HCT116 (cell line): ENCODE measurements around the gene PCSK6. TPM values are rescaled to one million over a fixed set of nuclear protein-coding genes. Genes with fewer than 3 reads are reported as not detected.

ENCODE experiments used
- ATAC-seq: fragments of 200-7000 bp; cut with Tn5 transposase; 2 replicates; pipeline ENCODE4 v1.9.1; 2020; ENCODE audit warnings: mild to moderate bottlenecking, moderate library complexity
- BruUV-seq: library from RNA; stranded (reverse); fragments of 400-500 nt; replicated peaks from 2 replicates; lab custom pipeline; 2021; lab: Mats Ljungman, UMichigan
- CTCF ChIA-PET: fragments of 300-600 bp; sonication (Branson Sonifier 250); formaldehyde crosslinking; loops from one replicate; lab custom pipeline; 2021; ENCODE audit warnings: antibody characterized with exemption; lab: Charles Lee
- POLR2A ChIA-PET: fragments of 300-600, 350-600 bp; sonication (Branson Sonifier 250); formaldehyde crosslinking; loops from one replicate; lab custom pipeline; 2021; ENCODE audit warnings: antibody characterized with exemption; lab: Charles Lee
- RAD21 ChIA-PET, 2 experiments: fragments of 300-600 bp; sonication (Branson Sonifier 250); formaldehyde crosslinking; loops; one replicate each; lab custom pipeline; 2023; ENCODE audit warnings: low total read pairs in 2 of 2; ENCODE audit not compliant: uncharacterized antibody in 2 of 2, unreplicated experiment in 2 of 2, low non-redundant PET in 1 of 2; lab: Charles Lee
- DNase-seq: peaks from one replicate; pipeline ENCODE4 v3.0.0-alpha.2; 2010; ENCODE audit warnings: low read depth, low spot score
- H2AFZ ChIP-seq: fragments of 200-600 bp; shearing (Covaris generic), sonication (generic); 2 replicates; pipeline ENCODE4 v1.6.1; 2017; ENCODE audit warnings: low read depth, mixed run types, mixed read lengths, antibody characterized with exemption, low read length; ENCODE audit not compliant: poor library complexity, severe bottlenecking
- H3K27ac ChIP-seq: 2 replicates; pipeline ENCODE4 v1.5.1; 2012; ENCODE audit warnings: low read depth, low read length
- H3K27me3 ChIP-seq: fragments of 200-600 bp; sonication (generic); 2 replicates; pipeline ENCODE4 v1.6.1; 2016; ENCODE audit warnings: mixed run types, low read length, mixed read lengths; ENCODE audit not compliant: insufficient read depth
- H3K36me3 ChIP-seq, 2 experiments: fragments of 200-500 bp in 1 of 2; fragments of 200-600 bp in 1 of 2; sonication (Bioruptor generic) in 1 of 2; sonication (generic) in 1 of 2; 2 replicates each; pipeline versions ENCODE4 v1.5.1 to v1.6.1; 2014 to 2016; ENCODE audit warnings: low read length in 2 of 2, inconsistent platforms in 1 of 2, mixed read lengths in 1 of 2, mixed run types in 1 of 2; ENCODE audit not compliant: insufficient read depth in 2 of 2, control insufficient read depth in 1 of 2
- H3K4me1 ChIP-seq, 2 experiments: fragments of 200-600 bp in 1 of 2; sonication (generic) in 1 of 2; 2 replicates each; pipeline versions ENCODE4 v1.5.1 to v1.6.1; 2012 to 2017; ENCODE audit warnings: low read length in 2 of 2, inconsistent platforms in 1 of 2, mild to moderate bottlenecking in 1 of 2, mixed read lengths in 1 of 2, mixed run types in 1 of 2, moderate library complexity in 1 of 2; ENCODE audit not compliant: insufficient read depth in 2 of 2, control insufficient read depth in 1 of 2
- H3K4me2 ChIP-seq: fragments of 200-600 bp; sonication (generic); 2 replicates; pipeline ENCODE4 v1.6.1; 2017; ENCODE audit warnings: mixed run types, low read length, mixed read lengths
- H3K4me3 ChIP-seq, 2 experiments: fragments of 200-600 bp in 1 of 2; sonication (generic) in 1 of 2; replicated peaks in 1 of 2; 2 replicates each; pipeline ENCODE4 v1.5.1; 2011 to 2016; ENCODE audit warnings: low read length in 2 of 2, control low read depth in 1 of 2, low read depth in 1 of 2, mild to moderate bottlenecking in 1 of 2, mixed read lengths in 1 of 2, mixed run types in 1 of 2
- H3K79me2 ChIP-seq: fragments of 200-600 bp; sonication (generic); 2 replicates; pipeline ENCODE4 v1.6.1; 2017; ENCODE audit warnings: mild to moderate bottlenecking, mixed run types, low read length, moderate library complexity, mixed read lengths; ENCODE audit not compliant: insufficient read depth
- H3K9ac ChIP-seq: fragments of 200-600 bp; sonication (generic); 2 replicates; pipeline ENCODE4 v1.6.1; 2016; ENCODE audit warnings: low read length, mixed read lengths
- H3K9me2 ChIP-seq: fragments of 200-600 bp; sonication (generic), shearing (Covaris generic); 2 replicates; pipeline ENCODE4 v1.6.1; 2017; ENCODE audit warnings: mixed run types, mild to moderate bottlenecking, moderate library complexity; ENCODE audit not compliant: insufficient read depth
- H3K9me3 ChIP-seq, 2 experiments: fragments of 200-500 bp in 1 of 2; fragments of 200-600 bp in 1 of 2; sonication (Bioruptor generic) in 1 of 2; sonication (generic) in 1 of 2; 2 replicates each; pipeline ENCODE4 v1.6.1; 2014 to 2017; ENCODE audit warnings: low read length in 2 of 2, mixed read lengths in 2 of 2, inconsistent platforms in 1 of 2, low read depth in 1 of 2, mild to moderate bottlenecking in 1 of 2, mixed run types in 1 of 2, moderate library complexity in 1 of 2; ENCODE audit not compliant: control insufficient read depth in 1 of 2, insufficient read depth in 1 of 2
- H4K20me1 ChIP-seq: fragments of 200-600 bp; sonication (generic), shearing (Covaris generic); 2 replicates; pipeline ENCODE4 v1.6.1; 2017; ENCODE audit warnings: mixed run types, mild to moderate bottlenecking, moderate library complexity; ENCODE audit not compliant: insufficient read depth
- ATF3 ChIP-seq: IDR thresholded peaks from 2 replicates; pipeline ENCODE4 v1.6.1; 2012
- EGR1 ChIP-seq: IDR thresholded peaks from 2 replicates; pipeline ENCODE4 v1.6.1; 2012; ENCODE audit warnings: low read depth
- EZH2phosphoT487 ChIP-seq: fragments of 200-600 bp; IDR thresholded peaks from 2 replicates; pipeline ENCODE4 v1.6.1; 2018; ENCODE audit warnings: antibody characterized with exemption, borderline replicate concordance
- FOSL1 ChIP-seq: IDR thresholded peaks from 2 replicates; pipeline ENCODE4 v1.6.1; 2012; ENCODE audit warnings: low read depth
- JUND ChIP-seq: IDR thresholded peaks from 2 replicates; pipeline ENCODE4 v1.6.1; 2012
- POLR2AphosphoS5 ChIP-seq: IDR thresholded peaks from 2 replicates; pipeline ENCODE4 v1.6.1; 2011; ENCODE audit warnings: mild to moderate bottlenecking, low read depth, low read length, moderate library complexity
- SIN3A ChIP-seq: IDR thresholded peaks from 2 replicates; pipeline ENCODE4 v1.6.1; 2012; ENCODE audit warnings: low read depth
- SP1 ChIP-seq: IDR thresholded peaks from 2 replicates; pipeline ENCODE4 v1.6.1; 2012; ENCODE audit warnings: low read depth
- TCF7L2 ChIP-seq: IDR thresholded peaks from 2 replicates; pipeline ENCODE4 v1.7.0; 2011; ENCODE audit warnings: borderline replicate concordance, inconsistent platforms; ENCODE audit not compliant: insufficient read depth, insufficient read length; ENCODE audit errors: extremely low read depth
- ZFX ChIP-seq: fragments of 450-650 bp; IDR thresholded peaks from 2 replicates; pipeline ENCODE4 v1.6.1; 2017
- ZNF274 ChIP-seq: fragments of 200-500 bp; sonication (Bioruptor generic); IDR thresholded peaks from 2 replicates; pipeline ENCODE4 v1.6.1; 2014; ENCODE audit warnings: mild to moderate bottlenecking, low read depth, low read length, inconsistent platforms
- intact Hi-C: fragments of 100-400 bp; cut with micrococcal nuclease; formaldehyde crosslinking; loops from 2 replicates; pipeline ENCODE4 v1.10.0; 2022
- total RNA-seq: library from RNA; stranded (reverse); gene quantifications from one replicate; pipeline ENCODE4 v1.2.1, GENCODE V29; 2021; ENCODE audit not compliant: unreplicated experiment
- TF ChIP-seq, protein P1 (sequence below): IDR thresholded peaks from 2 replicates; pipeline ENCODE4 v1.6.1; 2012
- TF ChIP-seq, protein P2 (sequence below): IDR thresholded peaks from 2 replicates; pipeline ENCODE4 v1.6.1; 2011; ENCODE audit warnings: mild to moderate bottlenecking, low read length, moderate library complexity; ENCODE audit not compliant: insufficient replicate concordance; ENCODE audit errors: extremely low read depth

PCSK6 gene
- total RNA-seq, 1 experiment from 2014 or later: 13.5 TPM

DNA sequence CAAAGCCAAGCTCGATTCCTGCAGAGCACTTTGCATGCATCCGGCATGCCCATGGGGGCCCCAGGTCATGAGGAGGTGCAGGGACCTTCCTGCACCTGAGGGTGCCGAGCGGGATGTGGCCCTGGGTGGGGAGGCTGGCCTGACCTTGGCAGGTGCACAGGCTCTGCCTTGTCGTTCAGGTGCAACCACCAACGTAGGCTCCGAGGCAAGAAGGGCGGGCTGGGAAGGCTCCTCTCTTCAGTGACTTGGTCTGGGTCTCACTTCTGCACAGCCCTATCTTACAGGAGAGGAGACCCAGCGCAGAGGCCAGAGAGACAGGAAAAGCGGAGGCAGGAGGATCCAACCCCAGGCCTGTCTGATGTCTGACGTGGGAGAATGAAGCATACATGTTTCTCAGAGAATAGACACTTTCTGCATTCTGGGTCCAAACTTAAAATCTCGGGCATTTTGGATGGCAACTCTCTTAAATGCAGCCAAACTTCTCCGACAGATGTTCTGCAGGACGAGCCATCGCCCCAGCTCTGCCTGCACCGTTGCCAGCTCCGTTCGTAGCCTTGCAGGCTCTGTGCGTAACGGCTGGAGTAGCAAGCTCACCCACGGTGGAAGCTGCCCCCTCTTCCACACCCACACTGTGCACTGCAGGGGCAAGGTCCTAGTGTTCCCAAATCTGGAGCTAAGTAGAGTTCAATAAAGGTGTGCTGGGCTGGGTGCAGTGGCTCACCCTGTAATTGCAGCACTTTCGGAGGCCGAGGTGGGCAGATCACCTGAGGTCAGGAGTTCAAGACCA lies 133.6 kb downstream of the PCSK6 start:
- H2AFZ ChIP-seq: no peak overlapping the region
- CTCF ChIA-PET: no interaction called here
- no peaks in the 10 kb centered on the region for H3K79me2 ChIP-seq
- POLR2A ChIA-PET: no interaction called here
- no peaks in the 10 kb centered on the region for H3K27me3 ChIP-seq
- H3K9me3 ChIP-seq: no peaks in the 10 kb centered on the region
- no peak for DNase-seq
- H3K4me2 ChIP-seq: no peak overlapping the region
- no peaks in the 10 kb centered on the region for H3K4me1 ChIP-seq
- no peaks in the 10 kb centered on the region for H3K36me3 ChIP-seq
- H3K9ac ChIP-seq: no peak overlapping the region
- RAD21 ChIA-PET: no interaction called here
- H3K27ac ChIP-seq: no peak overlapping the region
- TF ChIP-seq, protein P1, sequence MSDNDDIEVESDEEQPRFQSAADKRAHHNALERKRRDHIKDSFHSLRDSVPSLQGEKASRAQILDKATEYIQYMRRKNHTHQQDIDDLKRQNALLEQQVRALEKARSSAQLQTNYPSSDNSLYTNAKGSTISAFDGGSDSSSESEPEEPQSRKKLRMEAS: no peak
- TF ChIP-seq ZFX: no peak
- no peak for TF ChIP-seq EGR1
- no peak for TF ChIP-seq TCF7L2
- TF ChIP-seq ATF3: no peak
- TF ChIP-seq FOSL1: no peak
- no peak for TF ChIP-seq EZH2phosphoT487
- TF ChIP-seq SP1: no peak
- no peak for TF ChIP-seq POLR2AphosphoS5
- no peak for TF ChIP-seq SIN3A
- TF ChIP-seq, protein P2, sequence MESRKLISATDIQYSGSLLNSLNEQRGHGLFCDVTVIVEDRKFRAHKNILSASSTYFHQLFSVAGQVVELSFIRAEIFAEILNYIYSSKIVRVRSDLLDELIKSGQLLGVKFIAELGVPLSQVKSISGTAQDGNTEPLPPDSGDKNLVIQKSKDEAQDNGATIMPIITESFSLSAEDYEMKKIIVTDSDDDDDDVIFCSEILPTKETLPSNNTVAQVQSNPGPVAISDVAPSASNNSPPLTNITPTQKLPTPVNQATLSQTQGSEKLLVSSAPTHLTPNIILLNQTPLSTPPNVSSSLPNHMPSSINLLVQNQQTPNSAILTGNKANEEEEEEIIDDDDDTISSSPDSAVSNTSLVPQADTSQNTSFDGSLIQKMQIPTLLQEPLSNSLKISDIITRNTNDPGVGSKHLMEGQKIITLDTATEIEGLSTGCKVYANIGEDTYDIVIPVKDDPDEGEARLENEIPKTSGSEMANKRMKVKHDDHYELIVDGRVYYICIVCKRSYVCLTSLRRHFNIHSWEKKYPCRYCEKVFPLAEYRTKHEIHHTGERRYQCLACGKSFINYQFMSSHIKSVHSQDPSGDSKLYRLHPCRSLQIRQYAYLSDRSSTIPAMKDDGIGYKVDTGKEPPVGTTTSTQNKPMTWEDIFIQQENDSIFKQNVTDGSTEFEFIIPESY: no peak
- TF ChIP-seq ZNF274: no peak
- TF ChIP-seq JUND: no peak
- no peaks in the 10 kb centered on the region for H3K9me2 ChIP-seq
- H3K4me3 ChIP-seq: no peak overlapping the region
- no peak for ATAC-seq
- no TSS peak for BruUV-seq
- intact Hi-C loops: no loop called here
- H4K20me1 ChIP-seq: no peaks in the 10 kb centered on the region
